Superior temporal gyrus (tissue), 1 donor: ENCODE measurements around the gene FNDC3B.
"Not testable (repeated sequence)": the region's sequence is repeated elsewhere in the genome, so short reads cannot be mapped to it uniquely, and the experiment has no call there.

Experiments used
- DNase-seq: peaks from one replicate; pipeline ENCODE4 v3.0.0-alpha.2; 2016; ENCODE audit errors: extremely low spot score

Gene FNDC3B

GRCh38 chr3:172093581-172094443 is 54.4 kb downstream of the FNDC3B start:
- DNase-seq: not testable (repeated sequence)

- no peak for DNase-seq
These were observed 55.5 kb downstream of the FNDC3B start for GRCh38 chr3:172094621-172095557.

DNA sequence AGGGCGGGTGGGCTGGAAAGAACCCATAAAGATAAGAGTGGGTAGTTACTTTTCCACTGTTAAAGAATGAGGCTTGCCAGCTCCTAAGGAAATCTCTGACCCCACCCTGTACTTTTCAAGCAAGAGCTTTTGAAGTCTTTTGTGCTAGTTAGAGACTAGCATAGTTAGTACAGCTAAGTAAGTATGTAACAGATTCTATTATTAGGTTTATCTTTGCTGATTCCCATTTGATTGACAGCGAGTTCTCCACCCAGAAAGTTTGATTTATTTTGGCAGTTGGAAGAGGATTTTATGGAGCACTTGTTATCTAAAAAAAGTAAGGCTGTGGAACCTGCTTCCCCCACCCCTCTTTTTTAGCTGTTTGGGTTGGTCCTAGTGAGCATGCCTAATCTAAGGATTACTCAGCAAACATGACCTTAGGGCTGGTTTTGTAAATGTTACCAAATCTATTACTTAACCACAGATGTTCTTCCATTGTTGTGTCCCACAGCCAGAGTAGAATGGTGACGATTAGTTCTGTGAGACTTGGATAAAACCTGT is 57.6 kb downstream of the FNDC3B start:
- no peak for DNase-seq

DNA sequence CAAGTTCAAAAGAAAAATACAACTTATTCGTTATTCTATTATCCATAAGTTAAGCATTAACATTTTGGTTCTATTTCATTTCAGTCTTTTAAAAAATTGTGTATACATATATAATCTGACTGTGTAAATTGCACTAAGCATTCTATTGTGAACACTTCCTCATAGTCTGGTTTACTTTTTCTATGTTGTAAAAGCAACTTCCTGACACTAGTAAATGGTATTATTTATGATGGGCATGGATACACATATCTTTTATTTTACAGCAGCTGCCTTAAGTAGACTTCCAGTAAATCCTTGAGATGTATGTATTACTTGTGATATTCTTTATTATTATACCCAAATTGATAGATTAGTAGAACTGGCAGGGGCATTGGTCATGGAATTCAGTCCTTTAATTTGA is 58.2 kb downstream of the FNDC3B start:
- DNase-seq: no peak

- DNase-seq: no peak
These were observed 59.5 kb downstream of the FNDC3B start for GRCh38 chr3:172098698-172099494.

DNA sequence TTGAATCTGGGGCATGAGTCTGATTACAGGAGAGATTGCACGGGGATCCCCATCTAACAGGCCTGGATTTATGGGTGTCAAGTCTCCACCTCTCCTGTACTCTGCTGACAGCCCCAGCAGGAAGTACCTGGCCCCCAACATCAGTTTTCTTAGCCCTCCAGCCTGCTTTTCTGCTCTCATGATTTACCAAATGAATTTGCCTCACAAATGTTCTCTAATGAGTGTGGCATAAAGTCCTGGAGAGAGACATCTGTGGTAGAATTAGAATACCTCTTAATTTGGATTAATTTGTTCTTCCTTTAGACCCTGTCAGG is 60.1 kb downstream of the FNDC3B start:
- no peak for DNase-seq

GRCh38 chr3:172100482-172100881 is 61.1 kb downstream of the FNDC3B start:
- DNase-seq: no peak

GRCh38 chr3:172101107-172101506 is 61.7 kb downstream of the FNDC3B start:
- no peak for DNase-seq

- no peak for DNase-seq
These were observed 62.9 kb downstream of the FNDC3B start for GRCh38 chr3:172102123-172102882.

GRCh38 chr3:172102883-172103310 is 63.5 kb downstream of the FNDC3B start:
- no peak for DNase-seq

DNA sequence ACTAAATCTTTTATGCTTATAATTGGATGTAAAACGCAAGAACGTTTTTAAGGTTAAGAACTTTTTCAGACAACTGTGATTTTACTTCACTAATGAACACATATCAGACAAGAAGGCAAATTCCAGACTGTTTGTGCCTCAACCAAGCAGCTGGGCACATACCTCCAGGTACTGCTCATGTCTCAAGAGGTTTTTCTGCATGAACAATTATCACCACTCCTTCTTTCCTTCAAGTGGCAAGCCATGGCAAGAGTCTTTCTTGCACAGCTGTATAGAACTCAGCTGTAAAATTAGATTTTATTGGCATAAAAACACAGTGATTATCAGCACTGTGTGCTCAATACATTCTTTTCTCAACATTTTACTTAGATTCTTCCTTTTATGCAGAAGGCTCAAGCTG is 64.3 kb downstream of the FNDC3B start:
- no peak for DNase-seq

DNA sequence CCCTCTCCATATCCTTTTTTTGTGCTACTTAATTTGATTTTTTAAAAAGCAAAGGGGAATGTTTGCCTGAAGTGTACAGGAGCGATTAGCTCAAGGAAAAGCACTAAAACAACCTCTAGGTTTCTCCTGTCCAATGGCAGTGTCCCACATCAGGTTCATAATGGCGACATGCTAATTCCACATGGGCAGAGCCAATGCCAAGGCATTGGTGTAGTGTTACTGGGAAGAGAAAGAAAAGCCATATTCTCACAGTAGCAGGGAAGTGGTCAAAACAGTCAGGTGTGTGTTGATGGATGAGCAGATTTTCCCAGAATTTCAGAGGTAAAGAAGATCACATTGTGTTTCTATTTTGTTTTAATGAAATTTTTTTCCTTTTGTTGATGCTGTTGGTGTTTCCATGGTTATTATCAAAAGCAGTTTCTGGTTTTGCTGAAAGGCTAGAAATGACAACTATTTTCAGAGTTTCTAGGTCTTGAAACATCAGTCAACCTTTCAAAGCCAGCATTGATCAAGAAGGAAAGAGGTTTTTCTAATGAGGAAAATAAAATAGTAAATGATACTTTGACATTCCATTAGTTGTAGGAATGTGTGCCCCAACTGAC is 65.2 kb downstream of the FNDC3B start:
- no peak for DNase-seq

- no peak for DNase-seq
These were observed 66.9 kb downstream of the FNDC3B start for GRCh38 chr3:172106037-172106954.

- no peak for DNase-seq
These were observed 67.6 kb downstream of the FNDC3B start for GRCh38 chr3:172106989-172107388.

DNA sequence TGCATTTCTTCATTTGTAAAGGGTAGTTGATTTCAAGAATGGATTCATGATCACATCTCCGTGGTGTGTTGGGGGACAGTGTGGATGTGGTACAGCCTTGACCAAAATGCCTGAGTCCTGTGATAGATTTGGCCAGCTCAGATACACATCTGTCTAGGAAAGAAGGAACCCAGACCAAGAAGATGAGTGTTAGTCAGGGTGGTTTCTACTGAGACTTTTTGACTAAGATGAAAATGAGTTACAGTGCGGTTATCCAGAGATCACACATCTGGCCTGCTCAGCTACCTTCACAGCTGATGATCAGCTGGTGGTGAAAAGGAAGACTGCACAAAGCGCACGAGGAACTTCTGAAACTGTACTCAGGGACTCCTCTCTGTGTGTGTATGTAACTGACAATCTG is 68.0 kb downstream of the FNDC3B start:
- DNase-seq: no peak

DNA sequence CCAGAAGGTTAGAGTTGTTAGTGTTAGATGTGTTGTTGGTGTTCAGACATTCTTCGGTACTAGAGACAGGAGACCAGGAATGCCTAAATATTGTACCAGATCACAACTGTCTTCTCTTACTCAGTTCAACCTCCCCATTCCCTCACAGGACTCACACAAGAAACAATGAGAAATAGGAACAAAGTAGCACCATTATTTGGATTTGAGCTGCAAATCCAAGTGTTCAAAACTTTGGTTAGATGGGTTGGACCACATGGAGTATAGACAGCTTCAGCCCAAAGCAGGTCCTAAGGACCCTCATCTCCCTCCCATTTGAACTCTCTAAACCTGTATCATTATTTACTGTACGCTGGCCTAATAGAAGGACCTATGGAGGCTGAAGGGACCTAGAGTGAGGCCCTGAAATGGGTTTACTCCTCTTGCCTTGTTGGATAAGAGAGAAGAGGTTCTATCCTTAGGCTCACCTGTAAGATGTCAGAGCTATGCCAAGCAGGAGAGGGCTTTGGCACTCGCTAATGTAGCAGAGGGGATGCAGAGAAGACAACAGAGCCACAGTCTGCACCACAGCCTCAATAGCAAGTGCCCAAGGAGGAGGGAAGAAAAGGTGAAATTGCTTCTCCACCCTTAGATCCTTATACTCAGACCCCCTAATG is 70.9 kb downstream of the FNDC3B start:
- no peak for DNase-seq

GRCh38 chr3:172111163-172111562 is 71.8 kb downstream of the FNDC3B start:
- no peak for DNase-seq

- DNase-seq: no peak
These were observed 72.8 kb downstream of the FNDC3B start for GRCh38 chr3:172112078-172112733.
